Measurements from ENCODE around the gene ST6GALNAC4.

The ST6GALNAC4 gene, protein sequence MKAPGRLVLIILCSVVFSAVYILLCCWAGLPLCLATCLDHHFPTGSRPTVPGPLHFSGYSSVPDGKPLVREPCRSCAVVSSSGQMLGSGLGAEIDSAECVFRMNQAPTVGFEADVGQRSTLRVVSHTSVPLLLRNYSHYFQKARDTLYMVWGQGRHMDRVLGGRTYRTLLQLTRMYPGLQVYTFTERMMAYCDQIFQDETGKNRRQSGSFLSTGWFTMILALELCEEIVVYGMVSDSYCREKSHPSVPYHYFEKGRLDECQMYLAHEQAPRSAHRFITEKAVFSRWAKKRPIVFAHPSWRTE

DNA sequence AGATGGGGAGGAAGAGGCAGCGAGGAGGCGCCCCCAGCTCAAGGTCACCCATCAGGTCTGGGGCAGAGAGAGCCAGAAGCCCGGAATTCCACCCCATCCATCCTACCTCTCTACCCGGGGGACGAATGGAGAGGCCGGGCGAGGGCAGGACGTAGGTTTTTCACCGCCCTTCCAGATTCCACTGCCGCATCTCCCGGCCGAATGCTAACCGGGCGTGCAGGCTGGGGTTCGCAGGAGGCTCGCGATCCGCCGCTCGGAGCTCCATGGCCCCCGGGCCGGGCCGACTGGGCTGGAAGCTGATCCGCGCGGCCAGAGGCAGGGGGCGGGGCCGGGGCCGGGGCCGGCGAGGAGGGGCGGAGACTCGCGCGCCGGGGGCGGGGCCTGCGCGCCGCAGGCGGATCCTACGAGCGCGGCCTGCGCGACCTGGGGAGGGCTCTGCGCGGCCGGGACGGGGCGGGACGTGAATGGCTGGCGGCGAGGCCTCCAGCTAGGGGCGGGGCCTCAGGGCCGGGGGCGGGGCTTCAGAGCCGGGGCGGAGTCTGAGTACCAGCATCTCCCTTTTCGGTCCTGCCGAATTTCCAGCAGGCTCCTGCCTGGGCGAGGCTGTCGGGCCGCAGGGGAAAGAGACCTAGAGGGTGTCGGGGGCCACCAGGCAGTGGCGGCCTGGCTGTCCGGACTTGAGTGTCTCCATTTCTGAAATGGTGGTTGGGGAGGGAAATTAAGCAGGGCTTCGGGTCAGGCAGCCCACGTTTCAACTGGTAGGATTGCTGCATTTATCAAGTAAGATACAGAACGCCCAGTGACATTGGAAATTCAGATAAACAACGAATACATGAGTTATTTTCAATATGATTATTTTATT lies at the start of gene ST6GALNAC4:
TSS of gene ST6GALNAC4 (minus strand) at position 322 of the 862 bp plus-strand sequence. CDS start 622 bp downstream, outside the sequence.
- peak; percentile 65 for DNase-seq

DNA sequence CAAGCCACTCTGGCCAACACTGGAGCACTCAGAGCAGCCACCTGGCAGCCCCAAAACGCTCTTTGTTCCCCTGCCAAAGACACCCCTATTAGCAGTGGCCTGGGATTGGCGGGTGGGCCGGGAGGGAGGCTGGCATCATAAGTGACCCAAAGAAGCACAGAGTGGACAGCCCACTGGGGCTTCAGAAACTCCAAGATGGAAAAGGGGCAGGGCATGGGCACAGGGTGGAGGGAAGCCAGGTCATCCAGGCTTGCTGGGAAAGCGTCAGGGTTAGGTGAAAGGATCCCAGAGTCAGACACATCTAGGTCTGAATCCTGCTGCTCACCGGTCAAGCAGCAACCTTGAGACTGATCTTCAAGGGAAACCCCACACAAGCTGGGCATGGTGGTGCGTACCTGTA lies 49.1 kb upstream of the ST6GALNAC4 start:
- DNase-seq, result no peak

DNA sequence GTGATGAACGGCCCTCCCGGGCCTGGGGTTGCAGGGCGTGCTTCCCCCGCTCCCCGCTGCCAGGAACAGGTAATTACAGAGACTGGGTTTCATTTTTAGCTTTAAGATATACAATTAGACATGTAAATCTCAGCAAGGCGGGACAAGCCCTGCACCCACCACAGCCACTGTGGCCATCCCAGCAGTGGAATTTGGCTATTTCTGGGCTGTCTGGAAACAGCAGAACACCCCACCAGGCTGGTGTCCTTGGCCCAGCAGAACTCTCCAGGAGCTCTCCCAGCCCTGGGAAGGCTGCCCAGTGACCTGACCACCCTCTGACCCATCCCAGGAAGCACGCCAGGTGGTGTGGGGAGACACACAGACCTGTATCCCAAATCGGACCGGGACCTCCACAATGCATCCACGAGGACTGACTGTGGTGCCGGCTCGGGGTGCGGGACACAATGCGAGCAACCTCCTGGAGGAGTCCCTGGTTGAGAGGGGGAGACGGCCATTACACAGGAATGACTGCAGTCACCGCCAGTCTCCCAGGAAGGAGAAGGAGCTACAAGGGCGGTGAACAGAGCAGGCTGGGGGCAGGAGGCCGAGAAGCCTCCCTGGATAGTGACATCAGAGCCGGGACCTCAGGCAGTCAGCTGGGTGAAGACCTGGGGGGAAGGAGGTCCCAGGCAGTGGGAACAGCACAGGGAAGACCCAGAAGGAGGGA lies 46.7 kb upstream of the ST6GALNAC4 start:
- DNase-seq, result no peak

DNA sequence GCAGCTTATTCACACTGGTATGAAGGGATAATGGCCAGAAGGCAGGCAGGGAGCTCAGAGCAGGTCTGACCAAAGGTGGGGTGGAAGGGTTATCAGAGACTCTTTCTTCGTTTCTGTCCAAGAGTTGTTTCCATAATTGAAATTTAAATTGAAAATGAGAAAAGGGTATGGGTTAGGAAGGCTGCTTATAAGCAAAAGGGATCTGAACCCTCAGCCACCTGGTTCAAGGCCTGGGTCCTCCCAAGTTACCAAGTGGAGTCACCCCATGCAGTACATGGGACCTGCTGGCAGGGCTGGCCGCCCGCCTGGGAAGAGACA lies 46.2 kb upstream of the ST6GALNAC4 start:
- DNase-seq, result no peak

DNA sequence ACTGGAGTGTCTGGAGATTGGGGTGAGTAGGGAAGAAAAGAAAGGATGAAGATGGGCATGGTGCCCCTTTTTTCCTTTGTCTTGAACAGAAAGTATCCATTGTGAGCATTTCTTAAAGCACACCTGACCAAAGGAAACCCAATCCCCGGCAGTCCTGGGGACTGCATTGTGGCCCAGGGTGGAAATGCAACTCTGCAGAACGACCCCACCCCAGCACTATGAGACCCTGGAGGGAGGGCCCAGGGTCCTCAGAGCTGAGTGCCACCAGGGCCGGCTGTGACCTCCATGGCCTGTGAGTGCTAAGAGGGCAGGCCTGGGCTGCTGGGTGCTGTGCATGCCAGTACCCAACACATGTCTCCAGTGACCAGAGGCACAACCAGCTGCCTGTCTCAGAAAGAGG lies 45.4 kb upstream of the ST6GALNAC4 start:
- DNase-seq, result no peak

DNA sequence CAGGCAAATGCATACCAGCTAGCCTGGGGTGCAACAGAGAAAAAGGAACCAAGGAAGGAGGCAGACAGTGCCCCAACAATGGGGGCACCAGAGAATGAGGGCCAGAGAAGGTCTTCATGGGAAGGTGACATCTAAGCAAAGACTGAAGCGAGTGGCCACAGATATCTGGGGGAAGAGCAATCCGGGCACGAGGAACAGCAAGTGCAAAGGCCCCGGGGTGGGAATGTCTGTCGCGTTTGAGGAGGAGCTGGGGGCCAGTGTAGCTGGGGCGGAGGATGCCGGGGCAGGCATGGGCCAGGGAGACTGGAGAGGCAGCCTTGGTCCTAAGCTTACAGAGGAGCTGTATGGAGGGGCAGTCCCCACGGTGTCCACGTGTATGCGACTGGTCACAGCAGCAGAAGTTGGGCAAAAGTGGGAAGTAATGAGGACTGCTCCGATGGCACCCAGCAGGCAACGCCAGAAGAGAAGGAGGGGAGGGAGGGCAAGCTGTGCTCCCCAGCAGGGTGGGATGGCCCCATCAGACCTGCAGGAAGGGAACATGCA lies 44.8 kb upstream of the ST6GALNAC4 start:
- no peak for DNase-seq

DNA sequence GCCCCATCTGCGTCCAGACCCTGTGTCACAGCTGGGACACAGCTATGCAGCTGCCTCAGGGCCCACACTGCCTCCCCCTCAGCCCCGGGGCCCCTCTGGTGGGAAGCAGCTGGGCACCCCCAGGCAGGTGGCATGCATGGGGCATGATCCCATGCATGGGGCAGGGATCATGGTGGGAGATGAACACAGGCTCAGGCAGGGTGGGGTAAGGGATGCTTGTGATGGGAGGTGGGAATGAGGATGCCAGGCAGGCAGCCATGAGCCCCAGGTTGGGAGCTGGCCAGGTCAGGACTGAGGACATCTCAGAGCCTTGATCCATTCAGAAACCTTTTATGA lies 44.3 kb upstream of the ST6GALNAC4 start:
- no peak for DNase-seq

DNA sequence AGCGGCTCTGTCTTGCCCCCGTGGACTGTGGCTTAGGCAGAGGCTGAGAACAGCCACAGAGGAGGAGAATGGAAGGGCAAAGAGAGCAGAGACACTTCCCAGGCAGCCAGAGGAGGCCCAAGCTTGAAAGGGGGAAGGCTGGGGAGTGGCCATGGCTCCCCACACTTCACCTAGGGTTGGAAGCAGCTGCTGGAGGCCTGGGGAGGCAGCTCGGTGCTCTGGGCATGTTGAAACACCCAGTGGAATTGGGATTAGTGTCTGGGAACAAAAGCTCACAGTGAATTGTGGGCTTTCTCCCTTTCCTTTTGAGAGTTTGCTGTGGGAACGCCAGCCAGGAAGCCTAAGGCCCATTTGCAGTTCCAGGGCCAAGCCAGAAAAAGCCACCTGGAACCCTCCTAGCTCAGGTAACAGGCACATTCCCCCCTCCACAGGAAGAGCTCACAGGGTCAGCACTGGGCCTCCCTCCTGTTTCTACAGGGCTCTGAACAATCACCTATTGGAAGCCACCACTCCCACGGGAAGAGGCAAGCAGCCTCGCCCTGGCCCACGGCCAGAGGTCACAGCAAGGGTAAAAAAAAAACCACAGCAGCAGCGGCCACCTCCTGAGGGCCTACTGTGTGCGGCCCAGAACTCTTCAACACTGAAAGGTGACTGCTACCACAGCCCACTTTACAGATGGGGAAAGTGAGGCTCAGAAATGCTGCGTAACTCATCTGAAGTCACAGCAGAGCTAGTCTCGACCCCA lies 43.7 kb upstream of the ST6GALNAC4 start:
- DNase-seq, result no peak

DNA sequence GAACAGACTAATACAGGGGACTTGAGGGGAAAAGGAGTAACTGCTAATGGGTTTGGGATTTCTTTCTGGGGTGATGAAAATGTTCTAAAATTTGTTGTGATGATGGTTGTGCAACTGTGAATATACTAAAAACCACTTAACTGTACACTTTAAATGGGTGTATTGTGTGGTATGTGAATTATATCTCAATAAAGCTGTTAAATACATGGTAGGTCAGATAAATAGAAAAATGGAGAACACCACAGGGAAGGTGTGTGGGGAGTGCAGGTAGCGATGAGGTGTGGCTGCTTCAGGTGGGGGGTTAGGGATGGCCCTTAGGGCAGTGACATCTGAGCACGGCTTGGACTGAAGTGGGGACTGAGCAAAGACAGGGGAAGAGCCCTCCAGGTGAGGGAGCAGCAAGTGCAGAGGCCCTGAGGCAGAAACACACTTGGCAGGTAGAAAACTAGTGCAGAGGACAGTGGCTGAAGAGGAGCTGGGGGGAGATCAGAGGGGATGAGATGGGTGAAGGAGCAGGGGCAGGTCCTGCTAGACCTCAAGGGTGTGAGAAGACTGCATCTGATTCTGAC lies 43.1 kb upstream of the ST6GALNAC4 start:
- DNase-seq, result no peak

DNA sequence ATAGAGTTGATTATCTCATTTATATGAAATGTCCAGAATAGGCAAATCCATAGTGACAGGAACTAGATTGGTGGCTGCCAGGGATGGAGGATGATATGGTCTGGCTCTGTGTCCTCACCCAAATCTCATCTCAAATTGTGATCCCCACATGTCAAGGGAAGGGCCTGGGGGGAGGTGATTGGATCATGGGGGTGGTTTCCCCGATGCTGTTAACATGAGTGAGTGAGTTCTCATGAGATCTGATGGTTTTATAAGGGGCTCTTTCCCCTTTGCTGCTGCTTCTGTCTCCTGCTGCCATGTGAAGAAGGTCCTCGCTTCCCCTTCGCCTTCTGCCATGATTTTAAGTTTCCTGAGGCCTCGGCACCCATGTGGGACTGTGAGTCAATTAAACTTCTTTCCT lies 42.6 kb upstream of the ST6GALNAC4 start:
- no peak for DNase-seq

DNA sequence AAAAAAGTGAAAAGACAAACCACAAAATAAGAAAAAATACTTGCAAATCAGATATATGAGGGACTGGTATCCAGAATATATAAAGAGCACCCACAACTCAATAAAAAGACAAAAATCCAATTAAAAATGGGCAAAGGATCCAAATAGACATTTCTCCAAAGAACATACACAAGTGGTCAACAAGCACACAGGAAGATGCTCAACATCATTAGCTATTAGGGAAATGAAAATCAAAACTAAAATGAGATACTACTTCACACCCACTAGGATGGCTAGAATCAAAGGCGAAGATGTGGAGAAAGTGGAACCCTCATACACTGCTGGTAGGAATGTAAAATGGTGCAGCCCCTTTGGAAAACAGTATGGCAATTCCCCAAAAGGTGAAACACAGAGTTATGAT lies 41.9 kb upstream of the ST6GALNAC4 start:
- no peak for DNase-seq

DNA sequence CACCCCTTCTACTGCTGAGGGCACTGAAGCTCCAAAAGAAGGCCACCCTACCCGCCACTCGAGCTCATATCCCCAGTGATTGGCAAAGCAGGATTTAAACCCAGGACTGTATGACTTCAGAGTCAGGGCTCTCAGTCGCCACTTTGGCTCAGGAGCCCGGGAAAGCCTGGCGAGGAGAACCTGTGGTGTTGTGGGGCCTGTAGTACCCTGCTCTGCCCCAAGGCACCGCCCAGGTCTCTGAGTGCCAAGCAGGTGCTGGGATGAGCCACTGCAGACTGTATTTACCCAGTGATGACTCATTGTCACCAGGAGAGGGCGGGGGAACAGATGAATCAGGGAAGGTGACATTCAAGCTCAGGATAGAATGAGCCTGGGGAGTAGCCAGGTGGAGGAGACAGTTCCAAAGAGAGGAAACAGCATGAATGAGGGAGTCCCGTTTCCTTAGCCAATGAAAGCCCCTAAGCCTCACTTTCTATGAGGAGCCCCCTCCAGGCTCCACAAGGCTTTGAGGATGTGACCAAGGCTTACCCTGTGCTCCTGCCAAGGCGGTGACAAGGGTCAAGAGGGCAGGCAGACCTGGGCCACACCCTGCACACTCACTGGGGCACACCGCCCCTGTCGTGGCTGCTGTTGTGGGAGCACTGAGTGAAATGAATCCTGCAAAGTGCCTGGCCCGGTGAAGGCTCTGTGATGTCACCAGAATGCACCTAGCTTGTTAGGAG lies 38.6 kb upstream of the ST6GALNAC4 start:
- peak; percentile 34 for DNase-seq

DNA sequence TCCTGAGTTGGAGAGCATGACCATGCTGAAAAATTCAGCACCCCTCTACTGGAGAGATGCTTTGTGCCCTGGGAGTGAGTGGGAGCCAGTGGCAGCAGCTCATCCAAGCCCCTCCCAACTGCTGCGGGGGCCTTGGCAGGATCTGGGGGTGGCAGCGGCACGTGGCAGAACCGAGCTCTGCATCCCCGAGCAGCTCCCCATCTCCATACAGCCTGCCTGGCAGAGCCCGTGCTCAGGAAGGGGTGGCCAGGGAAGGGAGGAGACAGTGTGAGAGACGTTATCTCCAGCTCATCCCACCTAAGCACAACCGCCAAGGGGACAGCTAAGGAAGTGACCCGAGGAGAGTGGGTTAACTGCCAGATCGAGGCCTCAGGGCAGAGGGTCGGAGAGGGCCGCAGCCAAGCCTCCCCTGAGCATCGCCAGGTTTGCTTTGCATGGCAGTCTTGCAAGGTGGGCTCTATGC lies 38.0 kb upstream of the ST6GALNAC4 start:
- no peak for DNase-seq

DNA sequence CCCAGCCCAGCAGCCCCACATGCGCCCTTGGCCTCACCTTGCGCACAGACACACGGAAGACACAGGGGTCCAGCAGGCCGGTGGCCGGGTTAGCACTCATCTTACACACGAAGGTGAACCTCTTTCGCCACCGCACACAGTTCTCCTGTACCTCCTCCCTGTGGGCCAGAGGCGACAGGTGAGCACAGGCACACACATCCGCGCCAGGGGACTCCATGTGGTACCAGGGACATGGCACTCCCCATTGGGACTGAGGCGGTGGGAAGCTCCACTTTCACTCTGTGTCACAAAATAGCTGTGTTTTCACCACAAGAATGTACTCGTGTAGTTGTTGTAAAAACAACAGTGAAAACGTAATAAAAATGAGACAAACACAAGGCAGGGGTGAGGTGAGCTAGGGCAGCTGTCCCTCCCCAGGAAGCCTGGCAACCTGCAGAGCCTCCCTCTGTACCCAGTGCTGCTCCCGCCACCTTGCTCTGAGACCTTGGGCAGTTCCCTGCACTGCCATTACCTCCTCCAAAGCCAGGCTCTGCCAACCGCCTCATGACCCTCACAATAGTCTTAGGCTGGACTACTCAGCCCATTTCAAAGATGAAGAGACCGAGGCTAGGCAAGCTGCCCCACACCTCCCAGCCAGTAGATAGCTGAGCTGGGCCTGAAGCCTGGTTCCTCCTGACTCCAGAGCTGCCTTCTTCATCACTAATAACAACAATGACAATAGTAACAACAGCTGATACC lies 37.1 kb upstream of the ST6GALNAC4 start:
- DNase-seq, result no peak

DNA sequence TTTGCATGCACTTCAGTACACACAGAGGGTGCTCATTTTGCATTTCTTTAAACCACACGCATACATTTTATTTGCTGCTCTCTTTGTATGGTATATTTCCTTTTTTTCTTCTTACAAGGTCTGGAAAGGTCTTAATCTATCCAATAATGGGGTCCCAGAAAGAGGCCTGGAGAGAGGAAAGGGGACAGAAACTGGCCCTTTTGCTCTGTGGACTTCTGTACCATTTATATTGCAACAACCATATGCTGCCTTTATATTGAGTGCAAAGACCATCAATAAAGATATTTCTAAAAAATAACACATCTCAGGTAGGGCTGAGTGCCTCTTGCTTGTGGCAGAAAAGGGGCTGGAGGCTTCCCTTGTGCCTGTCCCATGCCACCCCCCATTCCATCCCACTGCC lies 36.3 kb upstream of the ST6GALNAC4 start:
- no peak for DNase-seq

DNA sequence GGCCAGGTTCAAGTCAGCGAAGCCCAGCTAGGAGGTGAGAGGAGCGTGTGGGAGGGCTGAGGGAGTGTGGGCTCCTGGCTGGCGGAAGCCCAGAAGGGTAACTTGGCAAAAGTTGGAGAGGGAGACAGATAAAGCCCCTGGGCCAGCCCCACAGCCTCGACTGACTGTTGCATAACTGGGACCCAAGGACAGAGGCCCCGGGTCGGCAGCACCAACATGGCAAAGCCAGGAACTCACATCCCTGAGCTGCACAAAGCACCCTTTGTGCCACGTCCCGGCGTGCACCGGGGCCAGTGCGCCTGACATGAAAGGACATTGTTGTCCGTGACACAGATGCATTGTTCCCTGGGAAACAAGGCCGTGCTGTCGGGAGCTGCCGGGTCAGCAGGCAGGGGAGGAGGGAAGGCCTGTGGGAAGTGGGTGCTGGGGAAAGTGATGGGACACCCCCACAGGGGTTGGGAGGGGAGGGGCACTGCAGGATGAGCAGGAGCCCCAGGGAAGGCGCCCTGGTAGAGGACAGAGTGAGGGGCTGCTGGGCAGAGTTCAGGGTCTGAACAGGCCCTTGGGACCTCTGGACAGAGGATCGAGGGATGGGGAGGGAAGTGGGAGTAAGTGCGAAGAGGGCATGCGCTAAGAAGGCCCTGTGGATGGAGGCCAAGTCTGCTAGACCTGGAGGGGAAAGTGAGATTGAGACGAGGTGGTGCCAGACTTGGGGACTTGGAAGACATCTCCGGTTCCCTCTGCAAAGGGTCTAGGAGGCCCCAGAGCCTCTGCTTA lies 33.9 kb upstream of the ST6GALNAC4 start:
- DNase-seq, result no peak

DNA sequence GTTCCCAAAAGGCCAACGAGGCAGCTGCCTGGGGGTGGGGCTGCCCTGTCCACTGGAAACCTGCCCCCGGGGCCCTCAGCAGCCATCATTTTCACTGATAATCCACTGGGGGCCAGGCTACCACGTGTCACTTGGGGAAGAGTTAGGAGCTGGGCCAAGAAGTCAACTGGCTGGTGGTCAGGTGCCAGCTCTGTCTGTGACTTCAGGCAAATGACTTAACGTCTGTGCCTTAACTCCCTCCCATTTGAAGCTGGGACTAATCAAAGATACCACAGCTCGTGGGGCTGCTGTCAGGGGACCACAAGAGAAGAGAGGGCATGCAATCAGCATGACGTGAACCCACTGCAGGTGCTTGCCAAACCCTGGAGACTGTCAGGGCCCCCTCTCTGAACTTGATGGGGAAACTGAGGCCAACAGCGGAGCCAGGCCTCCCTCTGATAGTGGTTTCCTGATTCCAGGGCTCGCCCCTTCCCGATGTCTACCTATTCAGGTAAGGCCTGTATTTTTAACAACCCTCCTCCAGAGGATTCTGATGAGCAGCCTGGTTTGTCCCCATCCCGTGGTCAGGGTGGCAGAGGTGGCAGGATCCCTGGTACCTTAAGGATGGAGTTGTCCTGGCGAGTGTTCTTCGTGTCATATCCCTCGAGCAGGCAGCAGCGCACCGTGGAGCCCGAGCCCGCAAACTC lies 33.1 kb upstream of the ST6GALNAC4 start:
- no peak for DNase-seq

DNA sequence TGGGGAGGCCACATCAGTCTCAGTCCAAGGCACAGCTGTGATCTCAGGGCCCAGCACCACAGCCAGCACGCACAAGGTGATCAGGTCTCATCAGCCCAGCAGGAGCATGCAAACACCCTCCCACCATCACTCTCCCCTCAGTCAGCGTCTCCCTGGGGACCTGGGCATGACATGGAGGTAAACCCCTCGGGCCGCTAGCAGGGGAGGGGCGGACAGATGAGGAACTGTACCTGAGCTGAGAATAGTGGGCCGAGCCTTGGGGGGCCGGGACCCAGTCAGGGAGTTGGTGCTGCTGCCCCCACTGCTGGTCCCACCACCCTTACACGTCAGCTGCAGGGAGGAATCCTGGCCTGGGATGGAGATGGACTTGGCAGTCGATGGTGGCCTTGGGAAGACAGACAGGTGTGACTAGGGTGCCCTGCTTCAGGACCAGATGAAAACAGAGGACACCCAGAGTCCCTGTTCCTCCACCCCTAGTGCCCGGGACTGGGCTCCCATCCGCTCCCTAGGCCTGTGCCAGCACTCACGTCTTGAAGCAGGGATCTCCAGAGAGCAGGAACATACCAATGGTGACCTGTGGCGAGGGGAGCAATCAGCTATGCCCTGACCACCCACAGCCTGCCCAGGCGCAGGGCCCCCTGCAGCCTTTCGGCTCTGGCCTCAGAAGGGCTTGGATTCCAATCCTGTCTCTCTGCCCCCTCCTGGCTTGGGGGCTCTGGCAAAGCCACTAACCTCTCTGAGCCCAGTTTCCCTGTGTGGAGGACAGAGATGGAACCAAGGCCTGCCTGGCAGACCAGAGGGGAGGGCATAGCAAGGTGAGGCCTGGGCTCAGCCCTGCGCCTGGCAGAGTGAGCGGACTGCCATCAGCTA lies 31.2 kb upstream of the ST6GALNAC4 start:
- DNase-seq, result no peak

DNA sequence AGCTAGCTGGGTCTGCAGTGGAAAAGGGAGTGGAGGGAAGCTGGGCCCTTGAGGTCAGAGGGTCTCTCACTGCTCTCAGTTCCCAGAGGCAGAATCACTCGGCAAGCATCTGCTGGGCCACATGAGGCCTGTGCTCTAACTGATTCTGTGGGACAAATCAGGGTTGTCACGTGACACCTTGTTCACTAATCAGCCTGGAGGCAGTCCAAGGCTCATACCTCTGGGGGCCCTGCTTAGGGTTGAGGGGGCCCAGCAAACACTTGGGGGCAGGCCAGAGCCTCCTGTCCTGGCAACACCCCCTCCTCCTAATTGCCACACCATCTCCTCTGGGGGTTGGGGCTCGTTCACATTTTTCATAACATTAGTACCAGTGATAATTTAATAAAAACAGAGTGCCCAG lies 29.9 kb upstream of the ST6GALNAC4 start:
- no peak for DNase-seq
